Tibial nerve (tissue), 4 donors: Measurements from ENCODE around the gene MBL2. TPM values are rescaled to one million over a fixed set of nuclear protein-coding genes. Genes with fewer than 3 reads are reported as not detected.

Source experiments
- DNase-seq, 2 donors: peaks; one replicate each; pipeline ENCODE4 v3.0.0-alpha.2; 2019; ENCODE audit warnings: low spot score in 2 of 2
- H3K27ac ChIP-seq, 4 donors: fragments of 200-600 bp; sonication (generic) in 3 of 4; one replicate each; pipeline ENCODE4 v1.5.1; 2017 to 2019; ENCODE audit warnings: mild to moderate bottlenecking in 1 of 4
- H3K27me3 ChIP-seq, 2 donors: fragments of 200-600 bp; sonication (generic) in 1 of 2; one replicate each; pipeline versions ENCODE4 v1.5.1 to v1.6.0; 2017 to 2019
- H3K36me3 ChIP-seq, 3 donors: fragments of 200-600 bp; sonication (generic); one replicate each; pipeline ENCODE4 v1.5.1; 2018 to 2019
- H3K4me1 ChIP-seq, 4 donors: fragments of 200-600 bp; sonication (generic) in 3 of 4; one replicate each; pipeline ENCODE4 v1.5.1; 2017 to 2019
- H3K4me3 ChIP-seq, 4 donors: fragments of 200-600 bp; sonication (generic) in 3 of 4; one replicate each; pipeline ENCODE4 v1.5.1; 2017 to 2019; ENCODE audit warnings: mild to moderate bottlenecking in 1 of 4, moderate library complexity in 1 of 4
- H3K9me3 ChIP-seq, 4 donors: fragments of 200-600 bp; sonication (generic) in 3 of 4; one replicate each; pipeline ENCODE4 v1.5.1; 2017 to 2019
- EP300 ChIP-seq, 2 donors: sonication (generic); formaldehyde crosslinking; IDR thresholded peaks; one replicate each; pipeline ENCODE4 v1.6.1; 2017; ENCODE audit warnings: antibody characterized with exemption in 2 of 2, mild to moderate bottlenecking in 1 of 2
- POLR2A ChIP-seq, 2 donors: fragments of 450-650 bp; IDR thresholded peaks; one replicate each; pipeline ENCODE4 v1.6.1; 2017; ENCODE audit warnings: antibody characterized with exemption in 2 of 2, mild to moderate bottlenecking in 2 of 2, moderate library complexity in 2 of 2
- WGBS, 2 donors: methylation state at CpG; one replicate each; pipeline ENCODE4 v1.1.5; 2018; 5-methylcytosine and 5-hydroxymethylcytosine counted together
- total RNA-seq, 4 donors: library from RNA; depleted of rRNA; stranded (reverse); fragments of >200 nt; gene quantifications; one replicate each; pipeline ENCODE4 v1.1.0, GENCODE V29; 2016
- TF ChIP-seq, protein P1 (sequence below), 5 experiments: fragments of 200-600 bp in 3 of 5; fragments of 450-650 bp in 2 of 5; sonication (generic) in 3 of 5; IDR thresholded peaks; one replicate each; pipeline ENCODE4 v1.5.1; 2016 to 2019; ENCODE audit warnings: antibody characterized with exemption in 5 of 5, mild to moderate bottlenecking in 3 of 5, moderate library complexity in 2 of 5

MBL2 gene
- total RNA-seq, 4 donors from 2014 or later, result 0.21 to 0.22 TPM; not detected in 2

- 74 to 87% methylated on average over 2 of the region's 2 CpGs for WGBS, 2 donors
Observed at GRCh38 chr10:52741851-52742250, 30.7 kb downstream of the MBL2 start.

DNA sequence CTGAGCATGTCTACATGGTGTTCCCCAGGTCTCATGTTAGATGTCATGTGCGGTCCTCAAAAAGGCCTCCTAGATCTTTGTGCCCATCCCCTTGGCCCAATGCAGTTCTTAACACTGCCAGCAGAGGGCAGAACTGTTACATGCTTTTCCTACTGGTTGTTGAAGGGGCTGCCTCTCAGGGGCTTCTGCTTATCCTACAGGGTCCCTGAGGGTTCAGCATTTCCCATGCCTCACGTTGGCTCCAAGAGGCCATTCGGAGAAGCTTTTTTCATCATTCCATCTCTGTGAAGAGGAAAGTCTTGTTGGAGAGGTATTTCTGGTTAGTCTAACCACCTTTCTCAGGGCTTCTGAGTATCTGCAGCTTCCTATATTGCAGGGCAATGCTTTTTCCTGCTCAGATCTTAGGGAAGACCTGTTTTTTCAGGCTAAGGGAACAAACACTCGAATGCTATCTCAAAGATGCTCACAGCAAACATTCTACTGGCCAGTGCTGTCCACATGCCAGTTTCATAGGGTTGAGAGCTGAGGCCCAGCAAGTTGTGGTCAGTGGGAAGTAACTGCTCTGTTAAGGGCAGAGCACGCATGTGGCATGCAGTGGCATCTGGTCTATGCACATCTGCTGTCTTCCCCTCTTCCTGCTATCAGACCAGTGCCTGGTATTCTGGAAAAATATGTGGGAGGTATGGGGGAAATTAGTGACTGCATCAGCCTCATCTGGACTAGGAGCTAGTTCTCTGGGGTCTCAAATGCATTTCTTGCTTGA lies 31.5 kb downstream of the MBL2 start:
- DNase-seq, result peak in 1 of 2 donors; percentile 55

More at GRCh38 chr10:52741851-52742250, 30.7 kb downstream of the MBL2 start:
- Histone ChIP-seq H3K4me1 (no peaks in the 10 kb centered on the region), H3K4me3 (no peak overlapping the region), H3K9me3 (no peaks in the 10 kb centered on the region), H3K27ac (peak overlapping the region in 1 of 4 donors; percentile 32), H3K36me3 (no peaks in the 10 kb centered on the region), H3K27me3 (no peaks in the 10 kb centered on the region)
- DNase-seq, result no peak
- no peak for TF ChIP-seq POLR2A (IDR thresholded peaks at IDR 0.05)
- TF ChIP-seq, protein P1, sequence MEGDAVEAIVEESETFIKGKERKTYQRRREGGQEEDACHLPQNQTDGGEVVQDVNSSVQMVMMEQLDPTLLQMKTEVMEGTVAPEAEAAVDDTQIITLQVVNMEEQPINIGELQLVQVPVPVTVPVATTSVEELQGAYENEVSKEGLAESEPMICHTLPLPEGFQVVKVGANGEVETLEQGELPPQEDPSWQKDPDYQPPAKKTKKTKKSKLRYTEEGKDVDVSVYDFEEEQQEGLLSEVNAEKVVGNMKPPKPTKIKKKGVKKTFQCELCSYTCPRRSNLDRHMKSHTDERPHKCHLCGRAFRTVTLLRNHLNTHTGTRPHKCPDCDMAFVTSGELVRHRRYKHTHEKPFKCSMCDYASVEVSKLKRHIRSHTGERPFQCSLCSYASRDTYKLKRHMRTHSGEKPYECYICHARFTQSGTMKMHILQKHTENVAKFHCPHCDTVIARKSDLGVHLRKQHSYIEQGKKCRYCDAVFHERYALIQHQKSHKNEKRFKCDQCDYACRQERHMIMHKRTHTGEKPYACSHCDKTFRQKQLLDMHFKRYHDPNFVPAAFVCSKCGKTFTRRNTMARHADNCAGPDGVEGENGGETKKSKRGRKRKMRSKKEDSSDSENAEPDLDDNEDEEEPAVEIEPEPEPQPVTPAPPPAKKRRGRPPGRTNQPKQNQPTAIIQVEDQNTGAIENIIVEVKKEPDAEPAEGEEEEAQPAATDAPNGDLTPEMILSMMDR (IDR thresholded peaks at IDR 0.05), result no peak

DNA sequence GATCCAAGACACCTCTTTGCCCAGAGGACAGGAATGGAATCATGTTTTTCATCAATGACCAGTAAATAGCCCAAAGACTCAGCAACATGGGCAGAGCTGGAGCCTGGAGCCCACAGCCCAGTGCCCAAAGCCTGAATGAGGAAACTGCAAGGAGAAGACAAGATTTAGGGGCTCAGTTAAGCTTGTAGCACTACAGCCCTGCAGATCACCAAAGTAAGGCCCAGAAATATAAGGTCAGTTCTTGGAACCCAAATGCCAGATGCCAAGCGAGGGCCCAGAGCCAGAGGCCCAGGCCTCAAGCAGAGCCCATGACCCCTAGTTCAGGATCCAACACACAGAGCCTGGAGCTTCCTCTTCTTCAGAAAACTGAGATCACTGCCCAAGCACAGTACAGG lies 32.4 kb downstream of the MBL2 start:
- Histone ChIP-seq H3K27ac (no peak overlapping the region), H3K9me3 (no peaks in the 10 kb centered on the region), H3K36me3 (no peaks in the 10 kb centered on the region), H3K4me1 (no peaks in the 10 kb centered on the region), H3K27me3 (no peaks in the 10 kb centered on the region), H3K4me3 (no peak overlapping the region)
- no peak for TF ChIP-seq POLR2A (IDR thresholded peaks at IDR 0.05)
- TF ChIP-seq EP300 (IDR thresholded peaks at IDR 0.05), result no peak
- no peak for DNase-seq
- 83 to 88% methylated on average over 1 of the region's 1 CpG for WGBS, 2 donors

More for the DNA sequence above, 31.5 kb downstream of the MBL2 start:
- WGBS, 2 donors, result 65% methylated on average over 5 of the region's 5 CpGs
- no peak for TF ChIP-seq EP300 (IDR thresholded peaks at IDR 0.05)
- TF ChIP-seq POLR2A (IDR thresholded peaks at IDR 0.05), result no peak
- TF ChIP-seq, protein P1 (IDR thresholded peaks at IDR 0.05), result peak; percentile 64 to 82 (median 73)
- Histone ChIP-seq H3K4me3 (no peak overlapping the region), H3K27me3 (no peaks in the 10 kb centered on the region), H3K9me3 (no peaks in the 10 kb centered on the region), H3K27ac (peak overlapping the region in 2 of 4 donors; percentile 14 to 32), H3K36me3 (no peaks in the 10 kb centered on the region), H3K4me1 (no peaks in the 10 kb centered on the region)

- H3K4me3 ChIP-seq, result no peak overlapping the region
- no peak overlapping the region for H3K27ac ChIP-seq
- H3K9me3 ChIP-seq, result no peaks in the 10 kb centered on the region
- no peak for DNase-seq
- WGBS, 2 donors, result 55 to 82% methylated on average over 3 of the region's 3 CpGs
- no peaks in the 10 kb centered on the region for H3K36me3 ChIP-seq
- no peaks in the 10 kb centered on the region for H3K27me3 ChIP-seq
- TF ChIP-seq POLR2A (IDR thresholded peaks at IDR 0.05), result no peak
- TF ChIP-seq, protein P1 (IDR thresholded peaks at IDR 0.05), result no peak
- TF ChIP-seq EP300 (IDR thresholded peaks at IDR 0.05), result no peak
- no peaks in the 10 kb centered on the region for H3K4me1 ChIP-seq
Observed at GRCh38 chr10:52739380-52740154, 33.0 kb downstream of the MBL2 start.

GRCh38 chr10:52738951-52739350 lies 33.6 kb downstream of the MBL2 start:
- no peaks in the 10 kb centered on the region for H3K27me3 ChIP-seq
- no peaks in the 10 kb centered on the region for H3K4me1 ChIP-seq
- 88 to 89% methylated on average over 5 of the region's 5 CpGs for WGBS, 2 donors
- TF ChIP-seq EP300 (IDR thresholded peaks at IDR 0.05) (no peak), POLR2A (IDR thresholded peaks at IDR 0.05) (no peak)
- TF ChIP-seq, protein P1 (IDR thresholded peaks at IDR 0.05), result no peak
- no peaks in the 10 kb centered on the region for H3K9me3 ChIP-seq
- DNase-seq, result no peak
- no peak overlapping the region for H3K4me3 ChIP-seq
- no peak overlapping the region for H3K27ac ChIP-seq
- no peaks in the 10 kb centered on the region for H3K36me3 ChIP-seq
